ENCODE measurements around the gene TOR4A.
"Not testable (repeated sequence)": the region's sequence is repeated elsewhere in the genome, so short reads cannot be mapped to it uniquely, and the experiment has no call there.

The TOR4A gene

DNA sequence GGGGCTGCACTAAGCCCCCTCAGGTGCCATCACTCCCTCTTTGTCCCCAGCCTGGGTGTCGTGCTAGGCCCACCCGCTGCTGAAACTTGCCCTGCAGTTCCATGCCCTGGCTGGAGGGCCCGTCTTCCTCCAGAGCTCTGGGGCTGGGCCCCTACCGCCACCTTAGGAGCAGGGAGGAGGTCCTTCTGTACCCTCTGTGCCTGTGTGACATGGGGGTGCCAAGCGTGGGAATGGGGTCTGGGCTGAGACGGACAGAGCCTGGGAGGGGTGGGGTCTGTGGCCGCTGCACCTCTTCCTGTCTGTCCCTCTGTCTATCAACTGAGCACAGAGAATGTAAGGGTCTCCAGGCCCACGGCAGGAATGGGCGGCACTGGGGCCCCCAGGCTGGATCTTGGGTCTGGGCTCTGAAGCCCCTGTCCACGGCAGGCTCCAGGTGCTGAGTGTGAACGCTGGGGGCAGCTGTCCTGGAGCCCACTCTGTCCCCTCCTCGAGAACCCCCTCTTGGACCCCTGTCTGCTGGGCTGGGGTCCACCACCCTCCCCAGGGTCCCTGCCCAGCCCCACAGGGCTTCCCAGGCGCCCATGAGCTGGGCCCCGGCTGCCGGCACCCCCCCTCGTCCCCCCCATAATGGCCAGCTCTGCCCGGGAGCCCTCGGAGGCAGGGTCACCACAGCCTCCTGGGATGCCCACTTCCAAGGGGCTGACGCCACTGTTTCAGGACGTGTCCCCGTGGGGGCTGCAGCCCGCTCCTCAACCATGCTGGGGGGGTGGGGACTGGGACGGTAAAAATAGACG lies 40.4 kb downstream of the TOR4A start:
- no peak for ATAC-seq

DNA sequence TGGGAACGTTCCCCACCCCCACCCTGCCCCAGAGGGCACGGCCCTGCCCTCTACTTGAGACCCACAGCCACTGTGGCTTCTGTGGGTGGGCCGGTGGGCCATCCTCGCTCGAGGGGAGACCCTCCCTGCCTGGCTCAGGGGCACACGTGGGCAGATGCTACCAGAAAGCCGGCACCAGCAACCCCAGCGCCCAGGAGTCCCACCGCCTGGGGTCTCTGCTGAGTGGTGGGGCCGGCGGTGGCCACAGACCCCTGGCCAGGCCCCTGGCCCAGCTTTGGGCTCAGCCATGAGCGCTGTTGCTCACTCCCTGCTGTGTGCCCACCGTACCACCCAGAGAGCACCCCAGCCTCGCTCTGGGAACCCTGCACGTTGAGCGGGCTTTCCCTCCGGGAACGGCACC lies 41.1 kb downstream of the TOR4A start:
- ATAC-seq (no peak), DNase-seq (no peak)

More for the DNA sequence above, 40.4 kb downstream of the TOR4A start:
- DNase-seq: no peak

DNA sequence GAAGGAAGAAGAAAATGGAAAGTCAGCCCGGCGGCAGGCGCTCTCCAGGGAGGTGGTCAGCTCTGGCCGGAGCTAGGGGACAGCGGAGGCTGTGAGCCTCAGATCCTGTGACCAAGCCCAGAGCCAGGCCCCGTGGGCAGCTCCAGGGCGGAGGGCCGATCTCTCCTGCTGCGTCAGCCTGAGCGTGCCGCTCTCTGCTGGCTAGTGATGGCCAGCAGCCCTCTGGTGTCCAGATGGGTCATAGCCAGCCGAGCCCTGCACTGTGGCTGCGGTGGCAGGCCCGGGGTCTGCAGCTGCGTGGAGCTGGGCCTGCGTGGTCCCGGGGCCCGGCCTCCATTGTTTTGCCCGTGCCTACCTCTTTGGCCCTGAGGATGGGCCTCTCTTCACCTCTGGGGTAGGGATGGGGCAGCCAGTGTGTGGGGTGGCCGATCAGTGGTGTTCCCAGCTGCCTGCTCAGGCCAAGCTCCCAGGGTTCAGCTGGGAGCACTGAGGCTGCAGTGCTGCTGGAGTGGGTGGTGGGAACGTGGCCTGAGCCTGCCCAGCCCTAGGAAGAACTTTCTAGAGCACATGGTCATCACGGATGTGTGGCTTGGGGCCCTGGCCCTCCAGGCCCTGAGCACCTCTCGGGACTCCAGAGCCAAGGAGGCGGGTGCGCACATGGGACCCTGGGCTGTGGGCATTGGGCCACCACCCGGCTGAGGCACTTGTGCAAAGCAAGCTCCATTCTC lies 41.6 kb downstream of the TOR4A start:
- ATAC-seq (no peak), DNase-seq (no peak)

DNA sequence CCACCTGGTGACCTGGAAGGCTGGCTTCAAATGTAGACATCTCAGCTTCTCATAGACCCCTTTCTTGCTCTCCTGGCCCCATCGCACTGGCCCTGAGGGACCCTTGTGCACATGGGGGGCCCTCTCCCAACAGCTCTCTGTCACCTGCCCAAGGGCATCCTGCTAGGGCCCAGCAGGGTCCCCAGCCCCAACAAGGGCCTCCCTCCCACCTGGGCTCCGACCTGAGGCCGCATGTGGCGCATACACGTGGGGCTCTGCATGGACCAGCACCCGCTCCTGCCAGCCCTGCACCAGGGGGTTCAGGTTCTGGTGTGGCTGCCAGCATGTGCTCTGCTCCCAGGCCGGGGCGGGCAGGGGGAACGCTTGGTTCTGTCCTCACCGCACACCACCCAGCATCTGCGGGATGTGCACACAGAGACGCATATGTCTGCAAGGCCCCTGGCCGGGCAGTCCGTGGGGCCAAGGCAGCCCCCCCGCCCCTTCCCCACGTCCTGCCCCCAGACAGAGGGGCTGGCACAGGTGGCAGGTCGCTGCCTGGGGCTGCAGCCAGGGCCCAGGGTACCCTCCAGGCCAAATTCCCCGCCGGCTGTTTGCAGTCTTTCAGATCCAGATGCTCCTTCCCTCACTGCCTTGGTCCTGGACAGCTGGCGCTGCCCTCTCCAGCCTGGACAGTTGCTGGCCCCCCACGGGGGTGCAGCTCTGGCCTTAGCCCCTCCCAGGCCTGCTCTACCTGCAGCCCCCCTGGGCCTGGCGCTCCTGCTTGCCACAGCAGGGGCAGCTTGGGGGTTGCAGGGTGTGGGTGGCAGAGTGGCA lies 42.4 kb downstream of the TOR4A start:
- DNase-seq (peak; percentile 4), ATAC-seq (no peak)

- DNase-seq (peak; percentile 13), ATAC-seq (peak; percentile 21)
These were observed 43.2 kb downstream of the TOR4A start for GRCh38 chr9:137320555-137321384.

DNA sequence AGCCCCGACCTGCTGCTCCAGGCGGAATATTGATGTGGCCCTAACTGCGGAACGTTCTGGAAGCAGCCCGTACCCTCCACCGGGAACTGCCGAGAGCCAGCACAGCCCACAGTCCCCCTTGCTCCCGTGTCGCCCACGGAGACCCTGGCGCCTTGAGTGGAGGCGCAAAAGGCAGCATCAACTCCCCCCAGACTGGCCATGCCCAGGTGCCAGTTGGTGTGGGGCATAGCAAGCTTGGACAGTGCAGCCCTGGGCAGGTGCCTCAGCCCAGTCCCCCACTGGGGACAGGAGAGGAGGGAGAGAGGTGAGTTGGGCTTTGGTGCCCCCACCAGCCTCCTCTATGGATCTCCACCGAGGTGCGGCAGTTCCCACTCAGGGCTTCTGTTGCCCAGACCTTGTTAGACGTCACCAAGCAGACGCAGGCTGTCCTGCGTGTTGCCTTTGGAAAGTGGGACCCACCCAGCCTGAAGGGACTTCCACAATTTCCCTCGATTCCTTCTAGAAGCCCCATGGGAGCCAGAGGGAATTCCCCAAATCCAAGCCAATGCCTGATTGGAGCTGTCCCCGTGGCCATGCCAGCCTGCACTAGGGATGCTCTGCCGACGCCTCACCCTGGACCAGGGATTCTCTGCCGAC lies 44.3 kb downstream of the TOR4A start:
- no peak for DNase-seq
- no peak for ATAC-seq

DNA sequence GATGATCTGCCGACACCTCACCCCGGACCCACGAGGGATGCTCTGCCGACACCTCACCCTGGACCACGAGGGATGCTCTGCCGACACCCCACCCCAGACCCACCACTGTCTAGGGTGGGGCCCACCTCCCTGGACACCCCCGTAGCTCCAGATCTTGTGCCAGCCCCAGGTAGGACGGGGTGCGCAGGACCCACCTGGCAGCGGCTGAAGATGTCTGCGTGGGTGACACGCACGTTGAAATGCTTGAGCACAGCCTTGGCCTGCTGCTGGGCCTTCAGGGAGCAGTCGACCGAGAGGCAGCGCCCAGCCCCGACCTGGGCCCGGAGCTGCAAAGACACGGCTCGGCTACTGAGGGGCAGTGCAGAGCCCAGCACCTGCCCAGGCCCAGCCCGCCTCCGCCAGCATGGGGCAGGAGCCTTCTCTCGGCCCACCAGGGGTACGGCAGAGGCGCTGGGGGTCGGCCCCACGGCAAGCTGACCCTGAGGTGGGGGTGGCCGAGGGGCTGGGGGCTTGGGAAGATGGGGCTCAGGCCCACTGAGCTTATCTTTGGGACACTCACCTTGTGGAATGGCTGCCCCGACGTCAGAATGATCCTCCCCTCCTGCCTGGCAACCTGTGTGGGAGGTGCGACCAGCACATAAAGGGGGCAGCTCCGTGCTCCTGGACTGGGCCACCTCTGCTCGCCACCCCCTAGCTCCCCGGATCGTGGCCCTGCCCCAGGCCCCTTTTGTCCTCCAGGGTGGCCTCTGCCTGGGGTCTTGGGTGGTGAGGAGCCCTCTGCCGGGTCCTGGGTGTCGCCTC lies 46.2 kb downstream of the TOR4A start:
- DNase-seq (no peak), ATAC-seq (no peak)

- ATAC-seq (no peak), DNase-seq (no peak)
These were observed 47.6 kb downstream of the TOR4A start for GRCh38 chr9:137325124-137325523.

DNA sequence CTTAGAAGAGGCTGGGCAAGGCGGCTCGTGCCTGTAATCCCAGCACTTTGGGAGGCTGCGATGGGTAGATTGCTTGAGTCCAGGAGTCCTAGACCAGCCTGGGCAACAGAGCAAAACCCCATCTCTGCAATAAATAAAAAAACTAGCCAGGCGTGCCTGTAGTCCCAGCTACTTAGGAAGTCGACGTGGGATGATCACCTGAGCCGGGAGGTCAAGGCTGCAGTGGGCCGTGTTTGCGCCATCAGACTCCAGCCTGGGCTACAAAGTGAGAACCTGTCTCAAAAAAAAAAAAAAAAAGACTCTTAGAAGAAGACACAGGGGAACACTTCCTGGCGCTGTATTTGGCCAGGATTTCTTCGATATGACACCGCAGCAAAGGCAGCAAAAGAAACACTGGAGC lies 48.3 kb downstream of the TOR4A start:
- ATAC-seq: no peak
- DNase-seq: no peak

DNA sequence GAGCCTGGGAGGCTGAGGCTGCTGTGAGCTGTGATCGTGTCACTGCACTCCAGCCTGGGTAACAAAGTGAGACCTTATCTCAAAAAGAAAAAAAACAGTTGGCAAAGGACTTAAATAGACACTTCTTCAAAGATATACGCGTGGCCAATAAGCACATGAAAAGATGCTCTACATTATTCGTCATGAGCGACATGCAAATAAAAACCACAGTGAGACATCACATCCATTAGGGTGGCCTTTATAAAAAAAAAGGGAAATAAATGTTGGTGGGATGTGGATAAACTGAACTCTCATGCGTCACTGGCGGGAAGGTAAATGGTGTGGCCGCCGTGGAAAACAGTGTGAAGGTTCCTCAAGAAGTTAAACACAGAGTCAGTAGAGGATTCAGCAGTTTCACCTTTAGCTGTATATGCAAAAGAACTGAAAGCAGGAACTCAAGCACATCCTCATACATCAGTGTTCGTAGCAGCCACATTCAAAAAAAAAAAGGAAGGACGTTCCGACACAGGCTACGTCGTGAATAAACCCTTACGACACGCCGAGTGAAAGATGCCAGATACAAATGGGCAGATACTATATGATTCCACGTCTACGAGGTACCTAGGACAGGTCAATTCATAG lies 49.0 kb downstream of the TOR4A start:
- DNase-seq (no peak), ATAC-seq (peak; percentile 75)

- DNase-seq, ATAC-seq: not testable (repeated sequence)
These were observed 50.4 kb downstream of the TOR4A start for GRCh38 chr9:137327641-137328550.

GRCh38 chr9:137329590-137329989 lies 52.1 kb downstream of the TOR4A start:
- not testable (repeated sequence) for ATAC-seq, DNase-seq

- DNase-seq: no peak
- no peak for ATAC-seq
These were observed 53.2 kb downstream of the TOR4A start for GRCh38 chr9:137330689-137331088.

DNA sequence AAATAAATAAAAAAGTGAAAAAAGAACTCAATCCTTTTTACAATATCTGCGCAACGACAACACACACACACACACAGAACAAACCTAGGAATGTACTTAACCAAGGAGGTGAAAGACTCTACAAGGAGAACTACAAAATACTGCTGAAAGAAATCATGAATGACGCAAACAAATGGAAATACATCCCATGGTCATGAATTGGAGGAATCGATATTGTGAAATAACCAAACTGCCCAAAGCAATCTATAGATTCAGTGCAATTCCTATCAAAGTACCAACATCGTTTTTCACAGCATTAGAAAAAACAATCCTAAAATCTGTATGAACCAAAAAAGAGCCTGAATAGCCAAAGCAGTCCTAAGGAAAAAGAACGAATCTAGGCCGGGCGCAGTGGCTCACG lies 54.4 kb downstream of the TOR4A start:
- ATAC-seq (no peak), DNase-seq (no peak)

Data from stimulated activated naive CD8-positive, alpha-beta T cell treated with anti-CD3 and anti-CD28 coated beads, Interleukin-15, Interleukin-2, amounts not matched to agents 100 U/mL and 50 U/mL, for 24 hours (primary cell).